HG03521 (cell line): ENCODE results near the gene RRBP1.

ENCODE experiments used
- ATAC-seq: cut with Tn5 transposase; IDR thresholded peaks from one replicate; pipeline ENCODE4 v1.9.1; 2021; ENCODE audit warnings: mild to moderate bottlenecking, moderate library complexity; ENCODE audit not compliant: unreplicated experiment

Gene RRBP1

GRCh38 chr20:17625246-17626051 is 56.6 kb downstream of the RRBP1 start:
- no peak for ATAC-seq

- ATAC-seq, result no peak
Measured at GRCh38 chr20:17624551-17625245, 57.3 kb downstream of the RRBP1 start.

GRCh38 chr20:17624070-17624469 is 58.0 kb downstream of the RRBP1 start:
- no peak for ATAC-seq

GRCh38 chr20:17622851-17623508 is 59.1 kb downstream of the RRBP1 start:
- no peak for ATAC-seq

- no peak for ATAC-seq
Measured at GRCh38 chr20:17622086-17622850, 59.8 kb downstream of the RRBP1 start.

- no peak for ATAC-seq
Measured at GRCh38 chr20:17621229-17621968, 60.6 kb downstream of the RRBP1 start.

- ATAC-seq, result no peak
Measured at GRCh38 chr20:17620371-17621228, 61.4 kb downstream of the RRBP1 start.

GRCh38 chr20:17619351-17620093 is 62.5 kb downstream of the RRBP1 start:
- no peak for ATAC-seq

- no peak for ATAC-seq
Measured at GRCh38 chr20:17618673-17619013, 63.4 kb downstream of the RRBP1 start.

- ATAC-seq, result no peak
Measured at GRCh38 chr20:17617868-17618672, 64.0 kb downstream of the RRBP1 start.

GRCh38 chr20:17617212-17617867 is 64.7 kb downstream of the RRBP1 start:
- no peak for ATAC-seq

- no peak for ATAC-seq
Measured at GRCh38 chr20:17616480-17617211, 65.4 kb downstream of the RRBP1 start.

GRCh38 chr20:17615645-17616479 is 66.2 kb downstream of the RRBP1 start:
- ATAC-seq, result no peak

- no peak for ATAC-seq
Measured at GRCh38 chr20:17614812-17615644, 67.0 kb downstream of the RRBP1 start.

- ATAC-seq, result no peak
Measured at GRCh38 chr20:17614176-17614811, 67.7 kb downstream of the RRBP1 start.
